Spleen (tissue), 11 donors: ENCODE measurements around the gene KRTAP7-1. TPM values are rescaled to one million over a fixed set of nuclear protein-coding genes. Genes with fewer than 3 reads are reported as not detected.

ENCODE experiments used
- DNase-seq: peaks from one replicate; pipeline ENCODE4 v3.0.0-alpha.2; 2020
- H3K27ac ChIP-seq, 8 donors: fragments of 200-600 bp; sonication (generic) in 7 of 8; 1 replicate in 4 of 8; 2 replicates in 4 of 8; pipeline versions ENCODE4 v1.5.0 to v1.8.0; 2016 to 2021; ENCODE audit warnings: inconsistent platforms in 4 of 8, mild to moderate bottlenecking in 4 of 8, moderate library complexity in 1 of 8
- H3K27me3 ChIP-seq, 7 donors: fragments of 200-600 bp; sonication (generic) in 6 of 7; replicated peaks in 1 of 7; 1 replicate in 4 of 7; 2 replicates in 3 of 7; pipeline versions ENCODE4 v1.5.0 to v1.8.0; 2016 to 2021; ENCODE audit warnings: inconsistent platforms in 3 of 7, mild to moderate bottlenecking in 1 of 7
- H3K36me3 ChIP-seq, 6 donors: fragments of 200-600 bp; sonication (generic) in 5 of 6; 1 replicate in 4 of 6; 2 replicates in 2 of 6; pipeline versions ENCODE4 v1.5.0 to v1.8.0; 2016 to 2021; ENCODE audit warnings: inconsistent platforms in 2 of 6
- H3K4me1 ChIP-seq, 6 donors: fragments of 200-600 bp; sonication (generic) in 5 of 6; 1 replicate in 3 of 6; 2 replicates in 3 of 6; pipeline versions ENCODE4 v1.5.0 to v1.8.0; 2016 to 2021; ENCODE audit warnings: inconsistent platforms in 3 of 6
- H3K4me3 ChIP-seq, 8 donors: fragments of 200-600 bp; sonication (generic) in 7 of 8; 1 replicate in 4 of 8; 2 replicates in 4 of 8; pipeline versions ENCODE4 v1.5.0 to v1.8.0; 2016 to 2021; ENCODE audit warnings: inconsistent platforms in 4 of 8, mild to moderate bottlenecking in 4 of 8, moderate library complexity in 2 of 8
- H3K9me3 ChIP-seq, 8 donors: fragments of 200-600 bp; sonication (generic) in 7 of 8; 1 replicate in 4 of 8; 2 replicates in 4 of 8; pipeline versions ENCODE4 v1.5.0 to v1.8.0; 2016 to 2021; ENCODE audit warnings: inconsistent platforms in 4 of 8
- POLR2A ChIP-seq, 3 donors: fragments of 450-650 bp; IDR thresholded peaks; one replicate each; pipeline ENCODE4 v1.5.1; 2017; ENCODE audit warnings: antibody characterized with exemption in 3 of 3, mild to moderate bottlenecking in 1 of 3
- POLR2AphosphoS5 ChIP-seq, 3 donors: sonication (generic); formaldehyde crosslinking; IDR thresholded peaks; one replicate each; pipeline ENCODE4 v1.5.1; 2017; ENCODE audit warnings: antibody characterized with exemption in 3 of 3
- WGBS, 5 donors: extraction: QIAGEN DNeasy Blood & Tissue Kit in 3 of 5; methylation state at CpG; one replicate each; pipeline versions ENCODE4 v1.1.5 to v1.1.7; 2013 to 2018; 5-methylcytosine and 5-hydroxymethylcytosine counted together
- intact Hi-C: fragments of 100-400 bp; cut with DNase I; formaldehyde crosslinking; loops from one replicate; pipeline ENCODE4 v1.15.0; 2023; ENCODE audit warnings: low total_unique reads
- polyA plus RNA-seq, 3 donors: library from polyadenylated mRNA; stranded (reverse); fragments of 200-250 nt; gene quantifications; one replicate each; pipeline ENCODE4 v1.2.1, GENCODE V29; 2013
- small RNA-seq, 4 donors: library from RNA; depleted of rRNA; stranded (forward); fragments of <200 nt; gene quantifications; one replicate each; pipeline ENCODE3, GENCODE V24; 2016
- total RNA-seq, 7 donors: library from RNA; depleted of rRNA in 3 of 7; stranded (reverse); fragments of >200 nt in 3 of 7; fragmentation: NEBNext Ultra II Directional in 4 of 7; extraction: Animal tissue kit (Norgen Biotek cat#: 25700) in 4 of 7; gene quantifications; one replicate each; pipeline versions ENCODE4 v1.1.0 to v1.2.1, GENCODE V29; 2016 to 2021
- TF ChIP-seq, protein P1 (sequence below), 11 experiments: fragments of 200-600 bp in 7 of 11; fragments of 450-650 bp in 4 of 11; sonication (generic) in 4 of 11; IDR thresholded peaks in 8 of 11; conservative IDR thresholded peaks in 3 of 11; 1 replicate in 7 of 11; 2 replicates in 4 of 11; pipeline versions ENCODE4 v1.4.0 to v1.8.0; 2016 to 2021; ENCODE audit warnings: antibody characterized with exemption in 11 of 11, inconsistent platforms in 4 of 11, mild to moderate bottlenecking in 1 of 11
- donor health status: healthy with polysubstance abuse.
- donor health status: DM: no; HTN: no; CAD: no; lungs with moderate emphysema.
- donor health status: DM: no; HTN: no; CAD: no.
- donor health status: Bipolar disorder and iron deficiency.
- donor health status: healthy.
- donor health status: DM: no; HTN: no; CAD: no.
- donor health status: DM: yes; HTN: yes; CAD: no.

The KRTAP7-1 gene
- total and polyA plus RNA-seq, 10 donors: not detected

DNA sequence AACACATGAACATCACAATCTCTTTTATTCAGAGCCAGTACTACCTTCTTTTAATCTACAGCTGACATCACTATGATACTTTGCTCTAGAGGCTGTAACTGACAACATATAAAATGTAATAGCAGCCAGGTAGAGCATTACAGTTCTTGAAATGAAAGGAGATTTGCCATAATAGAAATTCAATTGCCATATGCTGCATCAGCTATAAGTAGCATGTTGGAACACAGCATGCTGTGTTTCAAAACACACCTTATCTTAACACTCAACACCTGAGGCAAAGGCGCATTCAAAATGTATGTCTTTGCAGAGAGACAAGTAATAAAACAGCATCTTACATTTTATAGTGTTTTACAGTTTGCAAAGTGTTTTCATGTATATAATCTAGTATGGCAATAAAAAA, 50.3 kb downstream of the KRTAP7-1 start:
- H3K4me3 ChIP-seq: no peak overlapping the region
- H3K27ac ChIP-seq: no peak overlapping the region
- TF ChIP-seq POLR2A (IDR thresholded peaks at IDR 0.05) (no peak), POLR2AphosphoS5 (IDR thresholded peaks at IDR 0.05) (no peak)
- TF ChIP-seq, protein P1, sequence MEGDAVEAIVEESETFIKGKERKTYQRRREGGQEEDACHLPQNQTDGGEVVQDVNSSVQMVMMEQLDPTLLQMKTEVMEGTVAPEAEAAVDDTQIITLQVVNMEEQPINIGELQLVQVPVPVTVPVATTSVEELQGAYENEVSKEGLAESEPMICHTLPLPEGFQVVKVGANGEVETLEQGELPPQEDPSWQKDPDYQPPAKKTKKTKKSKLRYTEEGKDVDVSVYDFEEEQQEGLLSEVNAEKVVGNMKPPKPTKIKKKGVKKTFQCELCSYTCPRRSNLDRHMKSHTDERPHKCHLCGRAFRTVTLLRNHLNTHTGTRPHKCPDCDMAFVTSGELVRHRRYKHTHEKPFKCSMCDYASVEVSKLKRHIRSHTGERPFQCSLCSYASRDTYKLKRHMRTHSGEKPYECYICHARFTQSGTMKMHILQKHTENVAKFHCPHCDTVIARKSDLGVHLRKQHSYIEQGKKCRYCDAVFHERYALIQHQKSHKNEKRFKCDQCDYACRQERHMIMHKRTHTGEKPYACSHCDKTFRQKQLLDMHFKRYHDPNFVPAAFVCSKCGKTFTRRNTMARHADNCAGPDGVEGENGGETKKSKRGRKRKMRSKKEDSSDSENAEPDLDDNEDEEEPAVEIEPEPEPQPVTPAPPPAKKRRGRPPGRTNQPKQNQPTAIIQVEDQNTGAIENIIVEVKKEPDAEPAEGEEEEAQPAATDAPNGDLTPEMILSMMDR (IDR thresholded peaks at IDR 0.05 in 8 of 11, conservative IDR thresholded peaks at IDR 0.05 in 3 of 11): no peak
- DNase-seq: no peak
- no peaks in the 10 kb centered on the region for H3K27me3 ChIP-seq
- intact Hi-C loops: no loop called here
- 91 to 97% (median 94%) methylated on average over 1 of the region's 1 CpG for WGBS, 5 donors
- H3K9me3 ChIP-seq: peaks cover 0 to 8% (median 0%) of the 10 kb centered on the region in 8 donors
- no peaks in the 10 kb centered on the region for H3K36me3 ChIP-seq
- no peaks in the 10 kb centered on the region for H3K4me1 ChIP-seq

Small RNAs within 50 kb of the gene (small RNA-seq; reads per million reads assigned to genes)
- gene KRTAP8-2P: 0 reads per million in 4 donors
- 0 reads per million in 4 donors for gene KRTAP8-3P

Other genes starting within 250 kb of the KRTAP7-1 start
- not detected for gene KRTAP22-2, start 239.4 kb downstream of the KRTAP7-1 start, total RNA-seq
- gene KRTAP22-2, start 239.4 kb downstream of the KRTAP7-1 start, polyA plus RNA-seq: not detected
- not detected for gene KRTAP6-3, start 237.3 kb downstream of the KRTAP7-1 start, total RNA-seq
- gene KRTAP6-3, start 237.3 kb downstream of the KRTAP7-1 start, polyA plus RNA-seq: not detected
- not detected for gene KRTAP6-2, start 230.9 kb downstream of the KRTAP7-1 start, total RNA-seq
- gene KRTAP6-2, start 230.9 kb downstream of the KRTAP7-1 start, polyA plus RNA-seq: not detected
- gene KRTAP22-1, start 228.7 kb downstream of the KRTAP7-1 start, total RNA-seq: not detected
- gene KRTAP22-1, start 228.7 kb downstream of the KRTAP7-1 start, polyA plus RNA-seq: not detected
- gene KRTAP6-1, start 215.8 kb downstream of the KRTAP7-1 start, total RNA-seq: not detected
- not detected for gene KRTAP6-1, start 215.8 kb downstream of the KRTAP7-1 start, polyA plus RNA-seq
- gene KRTAP20-1, start 213.3 kb downstream of the KRTAP7-1 start, total RNA-seq: not detected
- gene KRTAP20-1, start 213.3 kb downstream of the KRTAP7-1 start, polyA plus RNA-seq: not detected
- not detected for gene KRTAP20-4, start 209.1 kb downstream of the KRTAP7-1 start, total RNA-seq
- gene KRTAP20-4, start 209.1 kb downstream of the KRTAP7-1 start, polyA plus RNA-seq: not detected
- gene KRTAP20-2, start 194.6 kb downstream of the KRTAP7-1 start, total RNA-seq: not detected
- gene KRTAP20-2, start 194.6 kb downstream of the KRTAP7-1 start, polyA plus RNA-seq: not detected
- gene KRTAP20-3, start 186.9 kb downstream of the KRTAP7-1 start, total RNA-seq: not detected
- not detected for gene KRTAP20-3, start 186.9 kb downstream of the KRTAP7-1 start, polyA plus RNA-seq
- not detected for gene KRTAP21-3, start 111.0 kb downstream of the KRTAP7-1 start, total RNA-seq
- not detected for gene KRTAP21-3, start 111.0 kb downstream of the KRTAP7-1 start, polyA plus RNA-seq
- gene KRTAP21-2, start 82.5 kb downstream of the KRTAP7-1 start, total RNA-seq: not detected
- gene KRTAP21-2, start 82.5 kb downstream of the KRTAP7-1 start, polyA plus RNA-seq: not detected
- not detected for gene KRTAP21-1, start 74.3 kb downstream of the KRTAP7-1 start, total RNA-seq
- gene KRTAP21-1, start 74.3 kb downstream of the KRTAP7-1 start, polyA plus RNA-seq: not detected
- gene KRTAP8-1, start 16.5 kb downstream of the KRTAP7-1 start, total RNA-seq: not detected
- gene KRTAP8-1, start 16.5 kb downstream of the KRTAP7-1 start, polyA plus RNA-seq: not detected
- gene KRTAP11-1, start 51.8 kb upstream of the KRTAP7-1 start, total RNA-seq: not detected
- not detected for gene KRTAP11-1, start 51.8 kb upstream of the KRTAP7-1 start, polyA plus RNA-seq
- gene KRTAP19-8, start 208.7 kb upstream of the KRTAP7-1 start, total RNA-seq: not detected
- gene KRTAP19-8, start 208.7 kb upstream of the KRTAP7-1 start, polyA plus RNA-seq: not detected